Endothelial cell of hepatic sinusoid (primary cell): ENCODE results near the gene ISG20L2.

ENCODE experiments used
- in situ Hi-C: cut with HindIII; loops from 2 replicates; pipeline ENCODE4 v1.10.0; 2017; ENCODE audit warnings: low sequenced_read_pairs

ISG20L2 gene

GRCh38 chr1:156741481-156741983 is 13.0 kb upstream of the ISG20L2 start:
- in situ Hi-C loops: no loop called here

GRCh38 chr1:156740741-156741480 is 12.3 kb upstream of the ISG20L2 start, which contains the start of gene MRPL24:
MRPL24 (minus strand) TSS chr1:156741088; CDS start chr1:156738704, 2,384 bp downstream.
- in situ Hi-C loops: no loop called here

- in situ Hi-C loops: no loop called here
Observed at GRCh38 chr1:156740237-156740740, 11.7 kb upstream of the ISG20L2 start.

GRCh38 chr1:156738916-156739315 is 10.3 kb upstream of the ISG20L2 start:
- in situ Hi-C loops: no loop called here

GRCh38 chr1:156738407-156738806 is 9.8 kb upstream of the ISG20L2 start:
- in situ Hi-C loops: no loop called here

- in situ Hi-C loops: no loop called here
Observed at GRCh38 chr1:156733989-156734584, 5.5 kb upstream of the ISG20L2 start.

GRCh38 chr1:156727926-156728598 is 504 bp downstream of the ISG20L2 start, which contains the start of gene METTL25B:
METTL25B (plus strand) TSS chr1:156728469; CDS start chr1:156729105, 636 bp downstream.
- in situ Hi-C loops: loop anchor here (5.0 kb wide), 1 partner anchor 36 kb away; no protein-coding TSS in a partner anchor

GRCh38 chr1:156727492-156727891 is 1.1 kb downstream of the ISG20L2 start:
- in situ Hi-C loops: loop anchor here (5.0 kb wide), 1 partner anchor 35 kb away; no protein-coding TSS in a partner anchor

GRCh38 chr1:156726549-156727226 is 1.9 kb downstream of the ISG20L2 start:
- in situ Hi-C loops: loop anchor here (5.0 kb wide), 1 partner anchor 34 kb away; no protein-coding TSS in a partner anchor

- in situ Hi-C loops: loop anchor here (5.0 kb wide), 1 partner anchor 33 kb away; no protein-coding TSS in a partner anchor
Observed at GRCh38 chr1:156725683-156726280, 2.8 kb downstream of the ISG20L2 start.

- in situ Hi-C loops: no loop called here
Observed at GRCh38 chr1:156721535-156721934, 7.0 kb downstream of the ISG20L2 start.

- in situ Hi-C loops: no loop called here
Observed at GRCh38 chr1:156721131-156721530, 7.4 kb downstream of the ISG20L2 start.

- in situ Hi-C loops: loop anchor here (10.0 kb wide), 2 partner anchors 93 to 137 kb away; partner anchors contain the start of gene INSRR
Observed at GRCh38 chr1:156717351-156717750, 11.2 kb downstream of the ISG20L2 start.

GRCh38 chr1:156714830-156715229 is 13.7 kb downstream of the ISG20L2 start:
- in situ Hi-C loops: loop anchor here (10.0 kb wide), 2 partner anchors 90 to 140 kb away; partner anchors contain the start of gene INSRR

- in situ Hi-C loops: loop anchor here (10.0 kb wide), 2 partner anchors 88 to 142 kb away; partner anchors contain the start of gene INSRR
Observed at GRCh38 chr1:156712626-156713025, 15.9 kb downstream of the ISG20L2 start.

- in situ Hi-C loops: loop anchor here (10.0 kb wide), 2 partner anchors 86 to 144 kb away; partner anchors contain the start of gene INSRR
Observed at GRCh38 chr1:156711011-156711817, 17.4 kb downstream of the ISG20L2 start.

GRCh38 chr1:156709757-156710489 is 18.6 kb downstream of the ISG20L2 start:
- in situ Hi-C loops: loop anchor here (10.0 kb wide), 2 partner anchors 85 to 145 kb away; partner anchors contain the start of gene INSRR

GRCh38 chr1:156709031-156709430 is 19.5 kb downstream of the ISG20L2 start:
- in situ Hi-C loops: no loop called here
